Endothelial cell of umbilical vein (primary cell): ENCODE data around the gene BRD3. TPM values are rescaled to one million over a fixed set of nuclear protein-coding genes. Genes with fewer than 3 reads are reported as not detected.

Experiments
- BruUV-seq: library from RNA; stranded (reverse); fragments of 400-500 nt; replicated peaks from 2 replicates; lab custom pipeline; 2021; lab: Mats Ljungman, UMichigan
- CTCF ChIA-PET: fragments of 300-600, 350-600 bp; sonication (Branson Sonifier 250); formaldehyde crosslinking; loops from one replicate; lab custom pipeline; 2021; ENCODE audit warnings: antibody characterized with exemption, inconsistent platforms; lab: Charles Lee
- POLR2A ChIA-PET: fragments of 300-600, 350-600 bp; sonication (Branson Sonifier 250); formaldehyde crosslinking; loops from one replicate; lab custom pipeline; 2021; ENCODE audit warnings: antibody characterized with exemption, inconsistent platforms; lab: Charles Lee
- DNase-seq: peaks from one replicate; pipeline ENCODE4 v3.0.0-alpha.2; 2011; ENCODE audit warnings: low read depth, low spot score
- FAIRE-seq: peaks from 2 replicates; lab custom pipeline; 2011; peaks lifted over from hg19 to GRCh38; lab: Jason Lieb, UNC
- H2AFZ ChIP-seq: 2 replicates; pipeline ENCODE4 v1.6.0; 2012; ENCODE audit warnings: low read depth, low read length, control low read depth, inconsistent platforms
- H3K27ac ChIP-seq: 2 replicates; pipeline ENCODE4 v1.5.1; 2011; ENCODE audit warnings: low read depth, mild to moderate bottlenecking, control low read depth, low read length, moderate library complexity; ENCODE audit not compliant: insufficient read depth
- H3K27me3 ChIP-seq, 2 experiments: 2 replicates each; pipeline versions ENCODE4 v1.6.0 to v1.6.1; 2011; ENCODE audit warnings: low read length in 2 of 2, mixed read lengths in 1 of 2; ENCODE audit not compliant: control insufficient read depth in 2 of 2, insufficient read depth in 2 of 2
- H3K36me3 ChIP-seq, 2 experiments: 2 replicates in 1 of 2; 3 replicates in 1 of 2; pipeline ENCODE4 v1.5.1; 2011; ENCODE audit warnings: low read length in 2 of 2, mild to moderate bottlenecking in 1 of 2, moderate library complexity in 1 of 2; ENCODE audit not compliant: control insufficient read depth in 2 of 2, insufficient read depth in 2 of 2; ENCODE audit errors: extremely low read depth in 1 of 2
- H3K4me1 ChIP-seq: 3 replicates; pipeline ENCODE4 v1.5.1; 2011; ENCODE audit warnings: mild to moderate bottlenecking, low read length; ENCODE audit not compliant: control insufficient read depth, insufficient read depth; ENCODE audit errors: extremely low read depth
- H3K4me2 ChIP-seq: 2 replicates; pipeline ENCODE4 v1.6.1; 2011; ENCODE audit warnings: low read length, control low read depth, mixed read lengths; ENCODE audit not compliant: insufficient read depth
- H3K4me3 ChIP-seq, 3 experiments: fragments of 200-600 bp in 1 of 3; sonication (generic), shearing (Covaris generic) in 1 of 3; replicated peaks in 1 of 3; 2 replicates each; pipeline ENCODE4 v1.5.1; 2011 to 2016; ENCODE audit warnings: control low read depth in 3 of 3, low read length in 3 of 3, mild to moderate bottlenecking in 2 of 3, inconsistent platforms in 1 of 3, low read depth in 1 of 3, moderate library complexity in 1 of 3; ENCODE audit not compliant: insufficient read depth in 1 of 3
- H3K79me2 ChIP-seq: 2 replicates; pipeline ENCODE4 v1.6.0; 2012; ENCODE audit warnings: low read length, inconsistent platforms; ENCODE audit not compliant: control insufficient read depth, insufficient read depth
- H3K9ac ChIP-seq: replicated peaks from 2 replicates; pipeline ENCODE3; 2011; ENCODE audit warnings: low read length, control low read depth; ENCODE audit not compliant: insufficient read depth; ENCODE audit errors: extremely low read depth
- H3K9me1 ChIP-seq: replicated peaks from 3 replicates; pipeline ENCODE4 v1.6.0; 2011; ENCODE audit warnings: mild to moderate bottlenecking, low read length; ENCODE audit not compliant: control insufficient read depth, insufficient read depth; ENCODE audit errors: extremely low read depth
- H3K9me3 ChIP-seq: replicated peaks from 2 replicates; pipeline ENCODE4 v1.5.1; 2012; ENCODE audit warnings: low read length, inconsistent platforms; ENCODE audit not compliant: control insufficient read depth, insufficient read depth
- H4K20me1 ChIP-seq: replicated peaks from 2 replicates; pipeline ENCODE3; 2011; ENCODE audit warnings: mild to moderate bottlenecking, low read length; ENCODE audit not compliant: control insufficient read depth, insufficient read depth; ENCODE audit errors: extremely low read depth
- EZH2 ChIP-seq: IDR thresholded peaks from 2 replicates; pipeline ENCODE4 v1.6.1; 2012; ENCODE audit warnings: borderline replicate concordance, low read depth, mild to moderate bottlenecking, moderate library complexity, low read length, inconsistent platforms; ENCODE audit not compliant: severe bottlenecking
- FOS ChIP-seq: IDR thresholded peaks from 2 replicates; pipeline ENCODE4 v1.6.1; 2011; ENCODE audit warnings: mild to moderate bottlenecking, low read length, moderate library complexity, borderline replicate concordance; ENCODE audit not compliant: insufficient read depth
- GATA2 ChIP-seq: IDR thresholded peaks from 2 replicates; pipeline ENCODE4 v1.7.0; 2011; ENCODE audit warnings: low read depth, mild to moderate bottlenecking, moderate library complexity, mixed read lengths, low read length; ENCODE audit not compliant: insufficient read length, insufficient read depth
- JUN ChIP-seq: IDR thresholded peaks from 2 replicates; pipeline ENCODE4 v1.6.1; 2011; ENCODE audit warnings: borderline replicate concordance, low read depth; ENCODE audit not compliant: insufficient read length, insufficient read depth
- MYC ChIP-seq: IDR thresholded peaks from one replicate; pipeline ENCODE4 v1.6.1; 2011; ENCODE audit warnings: mild to moderate bottlenecking, low read depth, low read length
- POLR2A ChIP-seq: IDR thresholded peaks from 2 replicates; pipeline ENCODE4 v1.6.1; 2012; ENCODE audit warnings: low read depth, mild to moderate bottlenecking, control low read depth, low read length
- POLR2AphosphoS5 ChIP-seq: IDR thresholded peaks from 2 replicates; pipeline ENCODE4 v1.6.1; 2012; ENCODE audit warnings: low read depth, mild to moderate bottlenecking, control low read depth, low read length, moderate library complexity; ENCODE audit not compliant: insufficient read depth
- dilution Hi-C: fragments of 300-500 bp; cut with MboI; formaldehyde crosslinking; loops from one replicate; pipeline ENCODE4 v1.15.0; 2019; ENCODE audit warnings: low sequenced_read_pairs; ENCODE audit not compliant: extremely low pct_ligation_motif_present
- intact Hi-C: fragments of 100-400 bp; cut with micrococcal nuclease; formaldehyde crosslinking; loops from one replicate; pipeline ENCODE4 v1.10.0; 2022
- polyA plus RNA-seq, 4 experiments: library from polyadenylated mRNA; depleted of rRNA in 3 of 4; stranded (reverse) in 3 of 4; unstranded in 1 of 4; fragments of >200 nt; gene quantifications; 2 replicates each; pipeline versions ENCODE4 v1.2.1 to v1.2.3, GENCODE V29; 2011 to 2012; ENCODE audit warnings: missing spikeins in 1 of 4
- total RNA-seq: library from RNA; stranded (reverse); gene quantifications from 2 replicates; pipeline ENCODE4 v1.2.3, GENCODE V29; 2021
- TF ChIP-seq, protein P1 (sequence below), 2 donors: IDR thresholded peaks; 1 replicate in 1 of 2; 2 replicates in 1 of 2; pipeline ENCODE4 v1.5.1; 2011; ENCODE audit warnings: low read length in 2 of 2, mild to moderate bottlenecking in 2 of 2, moderate library complexity in 2 of 2, control low read depth in 1 of 2, inconsistent platforms in 1 of 2, low read depth in 1 of 2; ENCODE audit not compliant: insufficient read depth in 1 of 2; ENCODE audit errors: extremely low read depth in 1 of 2
- TF ChIP-seq, protein P2 (sequence below): IDR thresholded peaks from 2 replicates; pipeline ENCODE4 v1.6.1; 2011; ENCODE audit not compliant: insufficient read depth, insufficient read length

BRD3 gene
- total and polyA plus RNA-seq, 2 donors (not counting 3 experiments of a cell fraction or from before 2014, with no cell fraction given), result 10.5 to 47.1 TPM

DNA sequence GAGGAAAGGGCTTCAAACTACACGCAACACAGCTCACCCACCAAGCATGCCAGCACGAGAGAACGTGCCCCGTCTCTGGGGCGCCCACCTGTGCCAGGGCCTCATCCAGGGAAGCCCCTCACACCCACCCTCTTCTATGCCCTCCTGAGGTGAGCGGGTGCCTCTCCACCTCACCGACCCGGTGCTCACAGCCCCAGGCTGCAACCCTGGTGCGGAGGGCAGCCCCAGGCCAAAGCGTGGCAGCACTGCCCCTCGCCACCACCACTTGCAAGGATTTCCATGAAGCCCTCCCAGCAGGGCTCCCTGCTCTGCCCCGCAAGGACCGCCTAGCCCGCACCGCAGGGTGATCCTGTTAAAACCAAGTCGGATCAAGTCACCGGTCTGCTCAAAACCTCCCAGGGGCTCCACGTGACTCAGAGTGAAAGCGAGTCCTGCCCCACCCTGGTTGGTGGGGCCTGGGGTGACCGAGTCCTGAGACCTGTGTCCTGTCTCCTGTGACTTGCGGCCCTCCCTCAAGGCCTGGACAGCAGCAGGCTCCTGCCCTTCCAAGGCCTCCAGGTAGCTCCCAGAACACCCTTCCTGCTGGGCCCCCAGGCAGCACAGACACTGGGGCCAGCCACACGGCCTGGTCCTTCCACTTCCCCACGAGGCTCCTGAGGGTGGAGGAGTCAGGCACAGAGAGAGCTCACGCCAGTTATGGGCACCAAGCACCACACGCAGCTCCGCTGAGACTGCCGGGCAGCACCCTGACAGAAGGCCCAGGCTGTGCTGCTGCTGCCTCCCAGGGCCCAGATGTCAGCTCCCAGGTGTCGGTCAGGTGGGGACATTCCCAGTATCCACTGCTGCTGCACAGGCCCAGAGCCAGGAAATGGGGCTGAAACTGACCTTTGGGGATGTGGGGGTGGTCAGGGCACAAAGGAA is 12.7 kb downstream of the BRD3 start:
- no peak for DNase-seq
- BruUV-seq, result no TSS peak
- Histone ChIP-seq H3K4me1 (peaks cover 8% of the 10 kb centered on the region), H3K36me3 (peaks cover 0 to 30% of the 10 kb centered on the region in 2 experiments), H3K4me3 (no peak overlapping the region), H3K79me2 (peaks cover 57% of the 10 kb centered on the region), H4K20me1 (no peaks in the 10 kb centered on the region), H3K27me3 (no peaks in the 10 kb centered on the region), H3K27ac (no peak overlapping the region), H3K9me1 (no peaks in the 10 kb centered on the region), H3K9ac (no peak overlapping the region), H2AFZ (no peak overlapping the region), H3K4me2 (no peak overlapping the region), H3K9me3 (no peaks in the 10 kb centered on the region)
- dilution Hi-C loops (no loop called here), intact Hi-C loops (no loop called here)
- TF ChIP-seq GATA2 (no peak), EZH2 (no peak), JUN (no peak), MYC (no peak), FOS (no peak), POLR2AphosphoS5 (no peak), POLR2A (no peak)
- TF ChIP-seq, protein P1, sequence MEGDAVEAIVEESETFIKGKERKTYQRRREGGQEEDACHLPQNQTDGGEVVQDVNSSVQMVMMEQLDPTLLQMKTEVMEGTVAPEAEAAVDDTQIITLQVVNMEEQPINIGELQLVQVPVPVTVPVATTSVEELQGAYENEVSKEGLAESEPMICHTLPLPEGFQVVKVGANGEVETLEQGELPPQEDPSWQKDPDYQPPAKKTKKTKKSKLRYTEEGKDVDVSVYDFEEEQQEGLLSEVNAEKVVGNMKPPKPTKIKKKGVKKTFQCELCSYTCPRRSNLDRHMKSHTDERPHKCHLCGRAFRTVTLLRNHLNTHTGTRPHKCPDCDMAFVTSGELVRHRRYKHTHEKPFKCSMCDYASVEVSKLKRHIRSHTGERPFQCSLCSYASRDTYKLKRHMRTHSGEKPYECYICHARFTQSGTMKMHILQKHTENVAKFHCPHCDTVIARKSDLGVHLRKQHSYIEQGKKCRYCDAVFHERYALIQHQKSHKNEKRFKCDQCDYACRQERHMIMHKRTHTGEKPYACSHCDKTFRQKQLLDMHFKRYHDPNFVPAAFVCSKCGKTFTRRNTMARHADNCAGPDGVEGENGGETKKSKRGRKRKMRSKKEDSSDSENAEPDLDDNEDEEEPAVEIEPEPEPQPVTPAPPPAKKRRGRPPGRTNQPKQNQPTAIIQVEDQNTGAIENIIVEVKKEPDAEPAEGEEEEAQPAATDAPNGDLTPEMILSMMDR (IDR thresholded peaks at IDR 0.05; ENCODE audit: extremely low read depth in 1 of 2, insufficient read depth in 1 of 2, low read depth in 1 of 2, low read length in 2 of 2), result no peak
- TF ChIP-seq, protein P2, sequence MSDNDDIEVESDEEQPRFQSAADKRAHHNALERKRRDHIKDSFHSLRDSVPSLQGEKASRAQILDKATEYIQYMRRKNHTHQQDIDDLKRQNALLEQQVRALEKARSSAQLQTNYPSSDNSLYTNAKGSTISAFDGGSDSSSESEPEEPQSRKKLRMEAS, result no peak
- FAIRE-seq, result no peak
- CTCF ChIA-PET, result interaction anchor here (1.3 kb wide), 1 partner anchor 12 kb away, joined by 4 read pairs; no protein-coding TSS in a partner anchor
- POLR2A ChIA-PET, result no interaction called here
